Ascending aorta (tissue), 2 donors: ENCODE data around the gene DNAH14. TPM values are rescaled to one million over a fixed set of nuclear protein-coding genes. Genes with fewer than 3 reads are reported as not detected.

Experiments used
- DNase-seq, 2 donors: peaks; one replicate each; pipeline ENCODE4 v3.0.0-alpha.2; 2019; ENCODE audit warnings: low spot score in 2 of 2
- H3K27ac ChIP-seq, 2 donors: fragments of 200-600 bp; sonication (generic); one replicate each; pipeline ENCODE4 v1.5.1; 2016 to 2017; ENCODE audit warnings: mild to moderate bottlenecking in 1 of 2
- H3K27me3 ChIP-seq: fragments of 200-600 bp; sonication (generic); one replicate; pipeline ENCODE4 v1.5.1; 2017
- H3K36me3 ChIP-seq, 2 donors: fragments of 200-600 bp; sonication (generic); one replicate each; pipeline ENCODE4 v1.5.1; 2016
- H3K4me1 ChIP-seq, 2 donors: fragments of 200-600 bp; sonication (generic); one replicate each; pipeline ENCODE4 v1.5.1; 2016 to 2017; ENCODE audit warnings: mild to moderate bottlenecking in 1 of 2
- H3K4me3 ChIP-seq, 2 donors: fragments of 200-600 bp; sonication (generic); one replicate each; pipeline ENCODE4 v1.5.1; 2016 to 2017; ENCODE audit warnings: mild to moderate bottlenecking in 1 of 2
- H3K9me3 ChIP-seq, 2 donors: fragments of 200-600 bp; sonication (generic); one replicate each; pipeline ENCODE4 v1.5.1; 2016
- CTCF ChIP-seq, 3 experiments: fragments of 200-600 bp in 2 of 3; fragments of 450-650 bp in 1 of 3; sonication (generic) in 2 of 3; IDR thresholded peaks; one replicate each; pipeline ENCODE4 v1.5.1; 2016 to 2019; ENCODE audit warnings: antibody characterized with exemption in 3 of 3, mild to moderate bottlenecking in 1 of 3, moderate library complexity in 1 of 3
- intact Hi-C: fragments of 100-400 bp; cut with DNase I; formaldehyde crosslinking; loops from one replicate; pipeline ENCODE4 v1.15.1; 2023
- total RNA-seq: library from RNA; depleted of rRNA; stranded (reverse); fragments of >200 nt; gene quantifications from one replicate; pipeline ENCODE4 v1.1.0, GENCODE V29; 2016

DNAH14 gene
- total RNA-seq, 1 donor from 2014 or later, result 1.4 TPM

DNA sequence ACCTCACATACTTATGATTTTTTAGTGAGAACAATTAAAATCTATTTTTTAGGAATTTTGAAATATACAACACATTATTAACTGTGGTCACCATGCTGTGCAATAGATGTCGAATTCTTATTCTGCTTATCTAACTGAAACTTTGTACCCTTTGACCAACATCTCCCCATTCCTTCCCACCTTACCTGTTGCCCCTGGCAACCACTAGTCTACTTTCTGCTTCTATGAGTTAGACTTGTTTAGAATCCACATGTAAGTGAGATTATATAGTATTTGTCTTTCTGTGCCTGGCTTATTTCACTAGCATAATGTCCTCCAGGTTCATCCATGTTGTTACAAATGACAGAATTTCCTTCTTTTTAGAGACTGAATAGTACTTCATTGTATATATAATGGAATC is 330.1 kb downstream of the DNAH14 start:
- no peak for DNase-seq
- Histone ChIP-seq H3K4me1 (no peaks in the 10 kb centered on the region), H3K36me3 (no peaks in the 10 kb centered on the region), H3K27me3 (no peaks in the 10 kb centered on the region), H3K27ac (no peak overlapping the region), H3K9me3 (peaks cover 0 to 4% of the 10 kb centered on the region in 2 donors), H3K4me3 (no peak overlapping the region)
- no peak for TF ChIP-seq CTCF (IDR thresholded peaks at IDR 0.05)
- intact Hi-C loops, result no loop called here

DNA sequence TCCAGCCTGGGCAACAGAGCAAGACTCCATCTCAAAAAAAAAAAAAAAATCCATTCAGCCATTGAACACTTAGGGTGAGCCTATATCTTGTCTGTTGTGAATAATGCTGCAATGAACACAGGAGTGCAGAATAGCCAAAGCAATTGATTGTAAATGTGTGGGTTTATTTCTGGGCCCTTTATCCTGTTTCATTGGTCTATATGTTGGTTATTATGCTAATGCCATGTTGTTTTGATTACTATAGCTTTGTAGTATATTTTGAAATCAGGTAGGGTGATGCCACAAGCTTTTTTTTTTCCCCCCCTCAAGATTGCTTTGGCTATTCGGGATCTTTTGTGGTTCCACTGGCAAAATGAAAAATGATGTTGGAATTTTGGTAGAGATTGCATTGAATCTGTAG is 330.8 kb downstream of the DNAH14 start:
- H3K4me1 ChIP-seq, result no peaks in the 10 kb centered on the region
- H3K36me3 ChIP-seq, result no peaks in the 10 kb centered on the region
- no peak for DNase-seq
- H3K9me3 ChIP-seq, result peaks cover 0 to 4% of the 10 kb centered on the region in 2 donors
- TF ChIP-seq CTCF (IDR thresholded peaks at IDR 0.05), result no peak
- no peak overlapping the region for H3K27ac ChIP-seq
- H3K4me3 ChIP-seq, result no peak overlapping the region
- H3K27me3 ChIP-seq, result no peaks in the 10 kb centered on the region
- intact Hi-C loops, result no loop called here

DNA sequence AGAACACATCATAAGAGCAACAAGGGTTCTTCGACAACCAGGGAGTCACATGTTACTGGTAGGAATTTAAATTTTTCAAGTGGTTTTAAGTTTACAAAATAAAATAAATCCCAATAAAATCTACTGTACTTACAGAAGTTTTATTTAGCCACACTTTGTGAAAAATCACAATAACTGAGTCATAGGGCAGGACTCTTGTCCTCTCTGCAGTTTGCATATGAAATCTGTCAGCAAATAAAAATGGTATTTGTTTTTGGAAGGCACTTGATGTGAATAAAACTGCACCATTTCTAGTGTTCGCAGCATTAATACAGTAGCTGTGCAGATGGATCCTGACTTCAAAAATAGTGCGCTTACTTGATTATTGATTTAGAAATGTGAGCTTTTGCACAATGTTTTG is 348.0 kb downstream of the DNAH14 start:
- Histone ChIP-seq H3K27ac (no peak overlapping the region), H3K27me3 (no peaks in the 10 kb centered on the region), H3K9me3 (peaks cover 0 to 17% of the 10 kb centered on the region in 2 donors), H3K36me3 (no peaks in the 10 kb centered on the region), H3K4me1 (no peaks in the 10 kb centered on the region), H3K4me3 (no peak overlapping the region)
- no peak for TF ChIP-seq CTCF (IDR thresholded peaks at IDR 0.05)
- no peak for DNase-seq
- intact Hi-C loops, result no loop called here

GRCh38 chr1:225280563-225280962 is 351.1 kb downstream of the DNAH14 start:
- Histone ChIP-seq H3K4me3 (no peak overlapping the region), H3K9me3 (peaks cover 0 to 17% of the 10 kb centered on the region in 2 donors), H3K4me1 (no peaks in the 10 kb centered on the region), H3K27ac (no peak overlapping the region), H3K27me3 (no peaks in the 10 kb centered on the region), H3K36me3 (no peaks in the 10 kb centered on the region)
- no peak for DNase-seq
- no peak for TF ChIP-seq CTCF (IDR thresholded peaks at IDR 0.05)
- intact Hi-C loops, result no loop called here

- Histone ChIP-seq H3K4me3 (no peak overlapping the region), H3K9me3 (peaks cover 0 to 20% of the 10 kb centered on the region in 2 donors), H3K4me1 (no peaks in the 10 kb centered on the region), H3K27me3 (no peaks in the 10 kb centered on the region), H3K27ac (no peak overlapping the region), H3K36me3 (no peaks in the 10 kb centered on the region)
- TF ChIP-seq CTCF (IDR thresholded peaks at IDR 0.05), result no peak
- no peak for DNase-seq
- intact Hi-C loops, result no loop called here
Measured at GRCh38 chr1:225290244-225290643, 360.8 kb downstream of the DNAH14 start.

DNA sequence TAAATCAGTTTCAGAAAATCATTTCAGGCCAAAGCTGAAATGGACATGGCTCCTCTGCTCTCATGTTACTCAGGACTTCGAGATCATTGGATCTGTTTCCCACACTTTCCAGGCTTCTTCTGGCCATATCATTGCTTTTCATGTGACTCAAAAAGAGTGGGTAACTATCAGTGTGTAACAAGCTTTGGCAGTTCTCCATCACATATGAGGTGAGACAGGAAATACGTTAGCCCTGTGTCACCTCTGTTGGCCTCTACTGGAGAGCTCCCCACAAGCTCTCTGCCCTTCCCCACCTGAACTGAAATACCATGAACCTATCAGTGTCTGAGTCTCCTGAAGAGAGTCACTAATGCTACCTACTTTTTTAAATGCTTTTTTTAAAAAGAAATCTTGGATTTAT is 370.1 kb downstream of the DNAH14 start:
- Histone ChIP-seq H3K27ac (no peak overlapping the region), H3K4me1 (no peaks in the 10 kb centered on the region), H3K9me3 (no peaks in the 10 kb centered on the region), H3K27me3 (no peaks in the 10 kb centered on the region), H3K36me3 (no peaks in the 10 kb centered on the region), H3K4me3 (no peak overlapping the region)
- TF ChIP-seq CTCF (IDR thresholded peaks at IDR 0.05), result no peak
- no peak for DNase-seq
- intact Hi-C loops, result no loop called here
